ENCODE measurements around the gene ANKS1B.

Gene ANKS1B

GRCh38 chr12:98699586-98699985, 1285.2 kb downstream of the ANKS1B start:
- no peak for ATAC-seq

- ATAC-seq, result peak; percentile 41 to 63
These were observed 1285.9 kb downstream of the ANKS1B start for GRCh38 chr12:98698603-98699463.

GRCh38 chr12:98697209-98697608, 1287.5 kb downstream of the ANKS1B start:
- ATAC-seq, result peak; percentile 53 to 81

- ATAC-seq, result no peak
These were observed 1288.6 kb downstream of the ANKS1B start for GRCh38 chr12:98696036-98696646.

GRCh38 chr12:98691351-98691750, 1293.4 kb downstream of the ANKS1B start:
- no peak for ATAC-seq

GRCh38 chr12:98686603-98687002, 1298.1 kb downstream of the ANKS1B start:
- no peak for ATAC-seq

All from activated CD4-positive, CD25-positive, alpha-beta regulatory T cell treated with anti-CD3 and anti-CD28 coated beads, Interleukin-2, amount 50 U/mL, for 24 hours (primary cell).